GM23338 (cell line): ENCODE measurements around the gene KSR2. TPM values are rescaled to one million over a fixed set of nuclear protein-coding genes. Genes with fewer than 3 reads are reported as not detected.

Source experiments
- ATAC-seq: fragments of 200-7000 bp; cut with Tn5 transposase; 3 replicates; pipeline ENCODE4 v1.9.1; 2020
- DNase-seq: peaks from one replicate; pipeline ENCODE4 v3.0.0-alpha.2; 2015; ENCODE audit warnings: low spot score
- H2AFZ ChIP-seq: fragments of 200-600 bp; sonication (generic); 2 replicates; pipeline ENCODE4 v1.8.0; 2016; ENCODE audit warnings: antibody characterized with exemption, mild to moderate bottlenecking, moderate library complexity
- H3F3A ChIP-seq: fragments of 200-600 bp; sonication (generic); replicated peaks from 2 replicates; pipeline ENCODE4 v1.8.0; 2017; ENCODE audit warnings: antibody characterized with exemption, mixed run types, low read depth
- H3K27ac ChIP-seq: fragments of 200-600 bp; sonication (generic); 2 replicates; pipeline ENCODE4 v1.6.1; 2016; ENCODE audit warnings: low read depth
- H3K27me3 ChIP-seq: fragments of 200-600 bp; sonication (generic); 2 replicates; pipeline ENCODE4 v1.8.0; 2016; ENCODE audit warnings: mild to moderate bottlenecking, mixed run types, moderate library complexity; ENCODE audit not compliant: insufficient read depth
- H3K36me3 ChIP-seq: fragments of 200-600 bp; sonication (generic); 2 replicates; pipeline ENCODE4 v1.8.0; 2016; ENCODE audit warnings: mild to moderate bottlenecking; ENCODE audit not compliant: insufficient read depth
- H3K4me1 ChIP-seq: fragments of 200-600 bp; sonication (generic); 2 replicates; pipeline ENCODE4 v1.8.0; 2016; ENCODE audit warnings: mild to moderate bottlenecking, moderate library complexity; ENCODE audit not compliant: insufficient read depth
- H3K4me2 ChIP-seq: fragments of 200-600 bp; sonication (generic); 2 replicates; pipeline ENCODE4 v1.7.1; 2017; ENCODE audit warnings: mixed run types
- H3K4me3 ChIP-seq: fragments of 200-600 bp; sonication (generic); 2 replicates; pipeline ENCODE4 v1.6.1; 2016; ENCODE audit warnings: mixed run types
- H3K79me2 ChIP-seq: fragments of 200-600 bp; sonication (generic); replicated peaks from 2 replicates; pipeline ENCODE4 v1.8.0; 2017; ENCODE audit warnings: mild to moderate bottlenecking; ENCODE audit not compliant: insufficient read depth
- H3K9me2 ChIP-seq: fragments of 200-600 bp; sonication (generic); 2 replicates; pipeline ENCODE4 v1.8.0; 2017; ENCODE audit not compliant: insufficient read depth
- H4K20me1 ChIP-seq: fragments of 200-600 bp; sonication (generic); replicated peaks from 2 replicates; pipeline ENCODE4 v1.8.0; 2017; ENCODE audit warnings: mild to moderate bottlenecking; ENCODE audit not compliant: insufficient read depth
- H3K27ac Mint-ChIP-seq: 2 replicates; pipeline ENCODE4 v1.8.0; 2020; ENCODE audit warnings: inconsistent platforms, mild to moderate bottlenecking, moderate library complexity, mixed read lengths
- H3K27me3 Mint-ChIP-seq: 3 replicates; pipeline ENCODE4 v1.8.0; 2022; ENCODE audit warnings: low read depth, mild to moderate bottlenecking, moderate library complexity, mixed read lengths, inconsistent platforms; ENCODE audit not compliant: insufficient read depth, poor library complexity
- H3K36me3 Mint-ChIP-seq: 3 replicates; pipeline ENCODE4 v1.8.0; 2021; ENCODE audit warnings: low read depth, mild to moderate bottlenecking, inconsistent platforms, moderate library complexity, mixed read lengths
- H3K4me1 Mint-ChIP-seq: 3 replicates; pipeline ENCODE4 v1.8.0; 2020; ENCODE audit warnings: mild to moderate bottlenecking, inconsistent platforms, mixed read lengths
- H3K4me3 Mint-ChIP-seq: 3 replicates; pipeline ENCODE4 v1.8.0; 2021; ENCODE audit warnings: moderate library complexity, mild to moderate bottlenecking, inconsistent platforms, mixed read lengths
- H3K9me3 Mint-ChIP-seq: 3 replicates; pipeline ENCODE4 v1.8.0; 2020; ENCODE audit warnings: moderate library complexity, mild to moderate bottlenecking, inconsistent platforms, mixed read lengths
- CREB1 ChIP-seq: fragments of 250-450 bp; sonication (Bioruptor Pico); IDR thresholded peaks from 2 replicates; pipeline ENCODE4 v1.5.0; 2020; ENCODE audit warnings: low read depth, mild to moderate bottlenecking, moderate library complexity
- CTCF ChIP-seq, 2 experiments: fragments of 200-600 bp in 1 of 2; sonication (generic) in 1 of 2; conservative IDR thresholded peaks; 2 replicates each; pipeline versions ENCODE4 v1.5.1 to v1.6.1; 2016 to 2017; ENCODE audit warnings: antibody characterized with exemption in 2 of 2, low read depth in 2 of 2, mild to moderate bottlenecking in 2 of 2, moderate library complexity in 1 of 2
- ETS1 ChIP-seq: IDR thresholded peaks from 2 replicates; pipeline ENCODE4 v1.6.1; 2016; ENCODE audit warnings: antibody characterized with exemption
- EZH2 ChIP-seq: fragments of 200-600 bp; sonication (generic); IDR thresholded peaks from one replicate; pipeline ENCODE4 v1.8.0; 2017; ENCODE audit warnings: antibody characterized with exemption, mild to moderate bottlenecking, low read depth; ENCODE audit not compliant: unreplicated experiment
- EZH2phosphoT487 ChIP-seq: fragments of 200-600 bp; sonication (generic); IDR thresholded peaks from one replicate; pipeline ENCODE4 v1.8.1; 2018; ENCODE audit warnings: antibody characterized with exemption; ENCODE audit not compliant: unreplicated experiment
- JUNB ChIP-seq: IDR thresholded peaks from one replicate; pipeline ENCODE4 v1.6.1; 2016; ENCODE audit warnings: antibody characterized with exemption; ENCODE audit not compliant: unreplicated experiment
- NANOG ChIP-seq: IDR thresholded peaks from 2 replicates; pipeline ENCODE4 v1.6.1; 2016; ENCODE audit warnings: antibody characterized with exemption, borderline replicate concordance
- POLR2AphosphoS5 ChIP-seq: IDR thresholded peaks from 2 replicates; pipeline ENCODE4 v1.6.1; 2016; ENCODE audit warnings: antibody characterized with exemption, low read depth
- REST ChIP-seq: IDR thresholded peaks from one replicate; pipeline ENCODE4 v1.6.1; 2018; ENCODE audit warnings: antibody characterized with exemption; ENCODE audit not compliant: unreplicated experiment
- STAT1 ChIP-seq: IDR thresholded peaks from one replicate; pipeline ENCODE4 v1.6.1; 2016; ENCODE audit warnings: antibody characterized with exemption; ENCODE audit not compliant: unreplicated experiment
- ZNF114 ChIP-seq: fragments of 250-450 bp; sonication (Bioruptor Pico); IDR thresholded peaks from 2 replicates; pipeline ENCODE4 v1.5.0; 2020; ENCODE audit warnings: mild to moderate bottlenecking, moderate library complexity
- ZNF331 ChIP-seq: fragments of 250-450 bp; sonication (Bioruptor Pico); IDR thresholded peaks from 2 replicates; pipeline ENCODE4 v1.5.0; 2020; ENCODE audit warnings: low read depth, mild to moderate bottlenecking, moderate library complexity
- ZNF462 ChIP-seq: fragments of 250-450 bp; sonication (Bioruptor Pico); IDR thresholded peaks from 2 replicates; pipeline ENCODE4 v1.5.0; 2020; ENCODE audit warnings: mild to moderate bottlenecking, moderate library complexity
- polyA plus RNA-seq: library from polyadenylated mRNA; unstranded; fragments of >200 nt; fragmentation: Nextera tagmentation; extraction: Ambion mirVana; gene quantifications from 2 replicates; pipeline ENCODE4 v1.2.1, GENCODE V29; 2016
- total RNA-seq: library from RNA; depleted of rRNA; stranded (reverse); fragments of >200 nt; shearing (Covaris generic); gene quantifications from 2 replicates; pipeline ENCODE4 v1.2.3, GENCODE V29; 2014

The KSR2 gene
- total and polyA plus RNA-seq, 2 experiments from 2014 or later = 1.1 to 2.7 TPM

GRCh38 chr12:117903110-117903840, 65.5 kb downstream of the KSR2 start:
- Mint-ChIP-seq H3K27ac (no peak overlapping the region), H3K4me3 (no peak overlapping the region), H3K4me1 (peaks cover 7% of the 10 kb centered on the region; the same call in 2 of the 3 replicates), H3K9me3 (no peaks in the 10 kb centered on the region; the same call in 2 of the 3 replicates), H3K36me3 (no peaks in the 10 kb centered on the region), H3K27me3 (peaks cover 3% of the 10 kb centered on the region)
- H3K79me2 ChIP-seq = no peaks in the 10 kb centered on the region
- TF ChIP-seq ZNF462 = no peak
- TF ChIP-seq CTCF (conservative IDR thresholded peaks at IDR 0.05; ENCODE audit: low read depth in 2 of 2) = no peak
- no peak for TF ChIP-seq CREB1
- TF ChIP-seq EZH2phosphoT487 = no peak
- no peak for TF ChIP-seq ETS1
- no peak for TF ChIP-seq EZH2
- TF ChIP-seq REST = no peak
- no peak for TF ChIP-seq ZNF331 (CRISPR knock-in tag)
- no peak for TF ChIP-seq JUNB
- TF ChIP-seq NANOG = no peak
- no peak for TF ChIP-seq ZNF114 (CRISPR knock-in tag)
- no peak for TF ChIP-seq STAT1
- TF ChIP-seq POLR2AphosphoS5 = no peak
- no peak overlapping the region for H2AFZ ChIP-seq
- no peaks in the 10 kb centered on the region for H3K36me3 ChIP-seq
- no peaks in the 10 kb centered on the region; the same call in 1 of the 2 replicates for H4K20me1 ChIP-seq
- no peaks in the 10 kb centered on the region for H3K9me2 ChIP-seq
- H3K27ac ChIP-seq = no peak overlapping the region
- no peak for DNase-seq
- no peaks in the 10 kb centered on the region for H3K27me3 ChIP-seq
- H3K4me2 ChIP-seq = no peak overlapping the region
- no peaks in the 10 kb centered on the region for H3F3A ChIP-seq
- no peak overlapping the region for H3K4me3 ChIP-seq
- ATAC-seq = no peak
- H3K4me1 ChIP-seq = no peaks in the 10 kb centered on the region
